NCI-H1105 treated with DMSO at 0.1 percent for 48 hours (cell line): ENCODE results near the gene EFCAB6.

Source experiments
- DNase-seq: peaks from one replicate; lab custom pipeline; 2025; lab: John Stamatoyannopoulos, UW

The EFCAB6 gene

DNA sequence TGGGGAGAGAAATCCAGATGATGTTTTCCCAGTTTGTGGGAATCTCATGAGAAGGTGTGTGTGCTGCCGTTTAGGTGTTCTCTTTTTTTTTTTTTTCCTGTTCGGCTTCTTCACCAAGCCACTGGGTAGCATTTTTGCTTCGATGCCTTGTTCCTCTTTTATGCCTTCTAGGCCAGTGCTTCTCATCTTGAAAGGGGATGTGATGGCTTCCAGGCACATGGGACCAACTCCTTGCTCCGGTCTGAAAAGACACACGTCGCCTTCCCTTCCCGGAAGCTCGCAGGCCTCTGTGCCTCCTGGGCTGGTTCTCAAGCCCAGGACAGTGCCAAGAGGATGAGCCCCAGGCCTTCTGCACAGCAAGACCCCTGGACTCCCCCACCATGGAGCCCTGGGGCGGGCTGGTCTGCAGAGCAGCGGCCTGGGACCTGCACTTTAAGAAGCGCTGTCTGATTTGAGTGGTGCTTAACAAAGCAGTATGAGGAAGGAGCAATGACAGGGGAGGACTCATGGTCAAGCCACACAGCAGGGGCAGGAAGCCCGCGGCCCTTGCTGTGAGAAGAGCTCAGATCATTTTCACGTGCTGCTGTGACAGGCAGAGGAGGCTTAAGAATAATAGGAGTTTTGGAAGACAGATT lies 241.5 kb downstream of the EFCAB6 start:
- no peak for DNase-seq

DNA sequence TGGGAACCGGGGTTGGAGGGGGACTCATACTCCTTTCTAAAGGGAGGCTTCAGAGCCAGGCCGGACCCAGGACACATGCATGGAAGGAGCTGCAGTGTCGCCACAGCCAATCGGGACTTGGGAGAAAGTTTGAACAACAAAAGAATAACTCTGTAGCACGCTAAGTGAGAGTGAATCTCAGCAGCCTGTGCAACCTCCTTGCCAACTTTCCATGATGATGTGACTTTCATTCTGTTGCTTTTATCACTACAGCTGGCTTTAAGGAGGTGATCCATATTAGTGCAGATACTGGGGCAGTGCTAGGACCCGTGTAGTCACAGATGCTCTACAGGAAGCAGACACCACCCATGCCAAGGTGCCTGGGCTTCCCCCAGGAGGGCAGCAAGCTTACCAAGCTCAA lies 243.0 kb downstream of the EFCAB6 start:
- DNase-seq, result no peak

DNA sequence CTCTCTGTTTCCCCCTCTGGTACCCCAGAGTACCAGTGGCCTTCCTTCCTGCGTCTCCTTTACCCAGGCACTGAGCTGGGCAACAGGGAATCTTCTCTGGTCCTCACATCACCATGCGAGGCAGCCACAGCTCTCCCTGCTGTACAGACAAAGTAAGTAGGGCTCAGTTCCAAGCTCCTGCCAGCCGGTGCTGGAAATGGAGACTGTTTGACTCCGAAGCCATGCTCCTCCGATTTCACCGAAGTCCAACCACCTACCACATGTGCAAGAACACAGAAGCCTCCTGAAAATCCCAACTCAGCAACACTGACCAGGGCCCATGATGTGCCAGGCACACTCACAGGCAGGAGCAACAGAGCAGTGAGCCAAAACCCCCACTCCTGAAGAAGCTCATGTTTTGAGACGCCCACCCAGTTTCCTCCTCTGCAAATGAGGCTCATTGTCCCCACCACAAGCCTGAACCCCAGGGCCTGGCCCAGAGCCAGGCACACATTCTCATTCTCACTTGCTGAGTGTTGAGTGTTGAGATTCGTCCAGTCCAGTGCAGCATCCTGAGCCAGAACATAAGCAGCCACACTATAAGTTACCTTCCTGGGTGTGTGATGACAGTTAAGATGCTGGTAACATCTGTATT lies 244.3 kb downstream of the EFCAB6 start:
- no peak for DNase-seq

DNA sequence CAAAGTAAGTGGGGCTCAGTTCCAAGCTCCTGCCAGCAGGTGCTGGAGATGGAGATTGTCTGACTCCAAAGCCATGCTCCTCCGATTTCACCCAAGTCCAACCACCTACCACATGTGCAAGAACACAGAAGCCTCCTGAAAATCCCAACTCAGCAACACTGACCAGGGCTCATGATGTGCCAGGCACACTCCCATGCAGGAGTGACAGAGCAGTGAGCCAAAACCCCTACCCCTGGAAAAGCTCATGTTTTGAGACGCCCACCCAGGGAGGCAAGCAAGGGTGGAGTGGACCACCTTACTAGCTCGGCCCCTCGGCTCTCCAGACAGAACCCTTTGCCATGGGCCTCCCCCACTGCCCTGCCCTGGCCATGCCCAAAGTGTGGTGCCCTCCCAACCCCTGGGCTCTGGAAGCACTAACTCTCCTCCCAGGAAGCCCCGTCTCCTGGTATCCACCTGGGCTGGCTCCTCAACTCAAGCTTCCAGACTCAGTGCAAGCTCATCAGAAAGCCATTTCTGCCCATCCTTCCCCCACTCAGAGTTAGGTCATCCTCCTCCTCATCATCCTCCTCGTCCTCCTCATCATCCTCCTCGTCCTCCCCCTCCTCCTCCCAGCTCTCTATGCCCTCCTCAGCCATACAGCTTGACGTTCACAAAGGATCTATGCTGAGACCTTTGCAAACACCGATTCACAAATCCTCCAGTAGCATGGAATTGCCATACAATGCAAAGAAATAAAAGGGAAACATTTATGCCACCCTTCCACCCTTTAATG lies 245.4 kb downstream of the EFCAB6 start:
- no peak for DNase-seq

DNA sequence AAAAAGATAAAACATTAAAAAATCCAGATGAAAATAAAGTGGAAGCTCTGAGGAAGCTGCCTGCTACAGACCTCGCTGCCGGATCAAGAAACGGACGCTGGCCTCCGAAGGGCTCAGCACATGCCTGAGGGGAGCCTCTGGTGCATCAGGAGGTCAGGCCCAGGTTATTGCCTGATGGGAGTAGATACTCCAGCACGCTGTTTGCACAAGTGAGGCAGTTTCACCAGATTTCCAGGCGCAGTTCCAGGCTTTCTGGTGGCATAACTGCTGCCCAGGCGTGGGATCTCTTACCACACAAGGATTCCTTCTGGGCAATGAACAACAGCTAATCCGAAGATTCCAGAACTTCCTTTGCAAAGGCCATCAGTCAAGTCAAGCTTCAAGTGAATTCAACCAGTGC lies 246.1 kb downstream of the EFCAB6 start:
- DNase-seq, result no peak

DNA sequence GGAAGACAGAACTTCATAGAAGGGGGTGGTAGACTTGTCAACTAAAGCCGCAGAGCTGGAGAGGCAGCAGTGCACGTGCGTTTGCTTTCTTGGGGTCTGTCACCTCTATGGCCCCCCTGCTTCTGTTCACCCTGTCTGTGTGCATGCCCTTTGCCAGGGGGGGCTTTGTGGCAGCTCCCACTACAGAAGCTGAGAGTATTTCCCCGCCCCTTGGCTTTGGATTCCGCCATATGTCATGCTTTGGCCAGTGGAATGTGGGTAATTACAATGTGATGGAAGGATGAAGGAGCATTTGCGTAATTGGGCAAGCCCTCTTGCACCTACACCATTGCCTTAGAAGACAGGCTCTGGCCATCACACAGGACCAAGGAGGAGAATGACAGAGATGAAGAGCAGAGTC lies 247.2 kb downstream of the EFCAB6 start:
- no peak for DNase-seq

DNA sequence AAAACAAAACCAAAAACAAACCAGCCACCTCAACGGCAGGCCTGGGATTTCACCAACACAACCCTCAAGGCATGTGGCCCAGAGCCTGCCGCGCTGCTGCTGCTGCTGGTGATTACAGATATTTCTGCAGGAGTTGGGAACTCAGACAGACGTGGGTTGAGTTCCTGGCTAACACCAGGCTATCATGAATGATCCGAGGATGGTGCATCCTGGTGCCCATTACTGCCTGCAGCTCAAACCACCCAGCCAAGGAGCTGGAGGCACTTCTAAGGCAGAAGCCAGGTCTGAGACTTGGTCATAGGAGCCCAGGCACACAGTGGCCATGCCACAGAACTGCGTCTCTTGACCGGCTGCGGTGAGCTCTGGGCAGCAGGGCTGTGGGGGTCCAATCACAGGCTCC lies 248.5 kb downstream of the EFCAB6 start:
- DNase-seq, result no peak

DNA sequence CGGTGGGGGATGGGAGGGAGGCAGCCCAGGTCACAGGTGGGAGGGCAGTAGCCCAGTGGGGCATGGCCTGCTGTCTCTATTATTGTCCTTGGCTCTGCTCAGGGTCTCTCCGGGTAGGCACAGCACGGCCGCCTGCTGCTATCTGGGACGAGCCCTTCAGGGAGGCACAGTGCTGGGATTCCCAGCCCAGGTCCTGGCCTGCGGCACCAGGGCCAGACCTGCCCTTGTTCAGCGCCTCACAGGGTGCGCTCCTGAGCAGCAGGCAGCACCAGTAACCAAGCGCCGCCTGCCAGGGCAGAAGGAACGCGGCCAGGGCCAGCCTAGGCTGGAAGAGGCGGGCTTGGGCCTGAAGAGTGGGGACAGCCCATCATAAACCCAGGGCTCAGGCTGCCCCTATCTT lies 249.3 kb downstream of the EFCAB6 start:
- no peak for DNase-seq

DNA sequence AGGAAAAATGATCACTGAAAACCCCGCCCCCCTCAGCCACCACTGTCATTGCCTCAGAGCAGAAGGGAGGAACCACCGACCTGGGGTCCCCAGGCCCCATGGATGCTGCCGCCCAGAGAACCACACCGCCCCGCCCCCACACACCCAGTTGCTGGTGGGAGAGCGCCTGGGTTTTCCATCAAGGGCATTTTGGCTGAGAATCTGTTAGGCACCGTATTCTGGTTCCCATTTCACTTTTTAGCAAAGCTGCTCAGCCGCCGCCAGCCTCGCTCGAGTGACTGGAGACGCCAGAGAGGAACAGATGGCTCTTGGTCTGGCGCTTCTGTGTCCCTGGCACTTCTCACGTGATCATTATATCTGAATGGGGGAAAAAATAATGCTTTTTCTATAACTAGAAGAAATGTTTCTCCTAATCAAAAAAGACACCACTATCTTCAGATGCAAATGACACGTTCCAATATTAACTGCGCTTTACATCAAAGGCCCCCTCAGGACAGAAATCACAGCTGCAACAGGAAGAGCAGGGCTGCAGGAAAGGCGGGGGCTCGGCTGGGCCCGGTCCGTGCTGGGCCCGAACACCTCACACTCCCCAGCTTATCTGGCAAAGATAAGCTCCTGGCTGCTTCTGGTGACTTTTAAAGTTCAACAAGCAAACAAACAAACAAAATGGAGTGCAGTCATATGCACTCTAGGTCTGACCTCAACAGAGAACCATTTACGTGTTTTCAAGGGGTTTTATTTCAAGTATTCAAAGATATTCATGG lies 250.5 kb downstream of the EFCAB6 start:
- DNase-seq, result no peak

DNA sequence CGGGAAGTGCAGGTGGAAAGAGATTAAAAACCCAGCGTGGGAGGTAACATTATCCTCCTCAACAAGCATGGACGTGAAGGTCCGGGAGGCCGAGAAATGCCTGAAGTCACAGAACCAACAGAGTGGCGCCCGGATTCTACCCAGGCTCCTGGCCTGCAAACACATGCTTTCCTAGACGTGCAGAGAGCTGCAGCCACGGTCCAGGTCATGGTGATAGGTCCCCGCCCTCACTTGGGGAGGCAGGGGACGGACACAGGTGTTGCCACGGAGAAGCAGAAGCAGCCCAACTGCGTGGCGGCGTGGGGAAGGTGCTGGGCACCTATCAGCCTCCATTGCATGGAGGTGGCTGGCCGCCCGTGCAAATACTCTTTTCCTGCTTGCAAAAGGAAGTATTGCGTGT lies 251.5 kb downstream of the EFCAB6 start:
- no peak for DNase-seq

DNA sequence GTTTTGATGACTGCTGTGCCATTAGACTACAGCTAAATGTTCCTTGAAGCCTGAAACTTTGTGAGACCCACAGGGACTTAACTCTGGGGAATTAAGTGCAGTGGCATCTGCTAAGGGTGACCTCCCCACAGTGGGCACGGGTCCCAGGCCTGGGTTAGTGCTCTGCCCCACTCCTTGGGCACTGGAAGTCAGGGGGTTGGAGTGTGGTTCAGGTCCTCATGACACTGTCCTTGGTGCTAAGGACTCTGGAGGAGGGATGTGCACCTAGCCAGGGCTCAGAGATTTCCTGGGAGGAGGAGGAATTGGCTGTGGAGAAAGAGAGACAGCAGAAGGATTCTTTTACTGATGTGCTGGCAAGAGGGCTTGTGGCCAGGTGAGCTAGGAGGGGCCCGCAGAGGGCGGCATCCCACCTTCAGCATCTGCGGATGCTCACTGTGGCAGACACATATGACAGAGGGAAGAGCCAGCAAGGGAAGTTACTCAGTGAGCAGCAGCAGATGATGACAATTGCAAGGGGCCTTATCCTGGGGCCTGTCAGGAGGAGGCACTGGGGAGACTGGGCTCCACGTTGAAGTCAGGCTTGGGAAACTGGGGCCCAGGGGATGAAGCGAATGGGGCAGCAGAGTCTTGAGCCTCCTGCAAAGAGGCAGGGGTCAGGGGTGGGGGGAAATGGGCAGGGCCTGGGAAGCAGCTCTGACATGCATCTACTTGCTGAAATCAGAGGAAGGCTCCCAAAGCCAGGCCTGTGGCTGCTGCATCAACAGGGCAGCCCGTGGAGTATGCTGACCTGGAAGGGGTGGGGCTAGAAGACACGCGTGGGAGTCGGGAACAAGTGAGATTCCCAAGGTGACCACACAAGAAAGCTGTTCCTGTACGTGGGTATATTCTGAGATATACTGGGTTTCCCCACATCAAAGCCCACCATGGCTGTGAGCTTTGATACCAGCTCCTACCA lies 256.3 kb downstream of the EFCAB6 start:
- DNase-seq, result no peak

DNA sequence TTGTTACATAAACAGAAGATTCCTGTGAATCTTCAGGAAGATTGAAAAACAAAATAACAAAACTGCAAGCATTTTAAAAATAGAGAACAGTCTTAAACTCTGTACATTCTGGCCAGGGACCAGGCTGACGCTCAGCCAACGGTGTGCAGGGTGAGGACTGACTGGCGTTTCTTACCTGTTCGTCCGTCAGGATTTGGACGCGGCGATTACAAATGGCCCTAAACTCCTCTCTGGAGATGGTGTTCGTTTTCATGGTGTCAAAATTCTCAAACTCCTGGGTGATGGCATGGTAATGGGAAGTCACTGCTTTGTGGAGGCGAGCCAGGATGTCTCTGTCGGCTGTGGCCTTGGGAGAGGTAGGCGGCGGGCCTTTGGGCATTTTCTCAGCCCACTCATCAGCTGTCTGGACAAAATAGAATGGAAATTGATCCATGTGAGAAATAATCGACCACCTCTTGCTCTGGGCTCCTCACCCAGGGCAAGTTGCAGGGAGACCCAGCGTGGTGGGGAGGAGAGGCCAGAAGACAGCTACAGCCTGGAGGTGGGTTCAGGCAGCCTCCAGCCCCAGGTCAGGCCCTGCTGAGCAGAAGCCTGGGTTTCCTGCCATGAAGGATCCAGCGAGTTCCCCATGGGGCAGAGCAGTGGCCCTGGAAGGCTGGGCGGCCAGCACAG lies 257.3 kb downstream of the EFCAB6 start:
- DNase-seq, result no peak

DNA sequence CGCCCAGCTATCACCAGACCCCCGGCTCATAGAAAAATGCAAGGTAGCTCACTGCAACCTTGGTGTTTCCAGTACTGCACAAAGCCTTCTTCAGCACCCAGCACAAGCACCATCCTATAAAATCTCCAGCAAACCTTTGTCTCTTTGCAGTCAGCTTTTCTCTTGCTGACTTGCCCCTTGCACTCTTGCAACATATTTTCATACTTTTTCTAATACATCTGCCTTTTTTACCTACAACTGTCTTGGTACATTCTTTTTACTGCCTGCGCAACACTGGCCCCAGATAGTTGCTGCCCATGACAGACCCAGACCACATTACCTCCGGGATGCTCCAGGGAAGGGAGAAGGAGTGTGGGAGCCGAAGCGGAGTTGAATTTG lies 257.9 kb downstream of the EFCAB6 start:
- no peak for DNase-seq

DNA sequence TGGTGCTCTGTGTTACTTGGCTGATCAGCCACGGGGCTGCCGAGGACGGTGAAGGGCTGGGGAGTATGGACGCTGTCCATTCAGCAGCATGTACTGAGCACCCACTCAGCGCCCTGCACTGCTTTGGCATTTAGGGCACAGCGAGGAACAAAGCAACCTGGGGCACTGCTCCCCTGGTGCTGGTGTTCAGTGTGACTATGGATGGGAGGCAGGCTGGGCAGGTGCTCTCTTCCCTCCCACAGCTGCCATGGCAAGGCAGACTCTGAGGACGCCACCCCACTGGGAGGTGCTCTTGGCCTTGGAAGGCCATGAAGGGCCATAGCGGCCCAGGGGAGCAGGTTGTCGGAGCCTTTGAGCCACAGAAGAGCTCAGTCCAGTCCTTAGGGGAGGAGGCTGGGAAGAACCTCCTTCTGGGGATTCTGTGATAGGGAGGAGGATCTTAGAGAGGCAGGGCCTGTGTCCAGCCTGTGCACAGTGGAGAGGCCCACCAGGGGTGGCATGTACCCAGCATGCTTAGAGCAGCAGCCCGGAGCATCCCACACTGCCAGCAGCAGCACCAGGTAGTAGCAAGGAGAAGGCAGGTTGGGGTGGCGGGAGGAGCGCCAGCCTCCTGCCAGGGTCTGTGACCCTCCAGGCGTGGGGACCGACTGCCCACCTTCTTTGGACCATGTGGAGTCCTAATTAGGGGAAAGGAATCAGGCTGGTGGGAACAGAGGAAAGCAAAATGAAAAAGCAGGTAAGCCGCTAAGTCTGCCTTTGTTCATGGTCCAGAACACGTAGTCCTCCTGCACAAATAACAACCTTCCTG lies 258.4 kb downstream of the EFCAB6 start:
- DNase-seq, result no peak

DNA sequence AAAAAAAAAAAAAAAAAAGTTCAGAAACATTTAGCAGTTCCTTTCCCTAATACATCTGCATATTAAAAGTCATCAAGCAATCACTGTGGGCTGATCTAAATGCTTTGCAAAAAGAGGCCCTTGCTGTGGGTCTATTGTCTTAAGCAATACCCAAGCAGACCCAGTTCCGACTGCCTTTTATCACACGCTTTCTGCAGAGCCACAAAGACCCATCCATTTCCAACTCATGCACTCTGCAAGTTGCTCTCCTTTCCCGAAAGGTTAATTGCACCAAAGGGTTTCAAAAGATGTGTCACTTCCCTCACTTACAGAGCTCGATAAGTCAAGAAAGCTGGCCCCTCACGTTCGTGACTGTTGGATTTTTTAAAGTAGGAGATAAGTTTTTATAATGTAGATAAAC lies 261.4 kb downstream of the EFCAB6 start:
- DNase-seq, result no peak

DNA sequence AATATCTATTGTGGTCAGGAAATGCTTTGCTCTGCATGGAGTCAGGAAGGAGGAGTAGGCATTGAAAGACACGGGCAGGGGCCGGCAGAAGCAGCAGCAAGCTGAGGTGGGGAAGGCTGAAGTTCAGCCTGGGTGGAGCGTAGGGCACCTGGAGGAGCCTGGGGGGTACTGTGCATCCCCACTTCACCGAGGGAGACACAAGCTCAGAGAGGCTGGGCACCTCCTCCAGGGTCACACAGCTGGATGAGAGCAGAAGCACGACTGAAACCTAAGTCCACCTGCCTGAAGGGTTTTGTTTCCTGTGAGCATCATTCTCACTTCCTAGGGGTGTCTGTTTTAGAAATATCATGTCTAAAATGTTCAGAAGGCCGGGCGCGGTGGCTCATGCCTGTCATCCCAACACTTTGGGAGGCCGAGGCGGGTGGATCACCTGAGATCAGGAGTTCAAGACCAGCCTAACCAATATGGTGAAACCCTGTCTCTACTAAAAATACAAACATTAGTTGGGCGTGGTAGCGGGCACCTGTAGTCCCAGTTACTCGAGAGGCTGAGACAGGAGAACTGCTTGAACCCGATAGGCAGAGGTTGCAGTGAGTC lies 262.0 kb downstream of the EFCAB6 start:
- DNase-seq, result no peak

DNA sequence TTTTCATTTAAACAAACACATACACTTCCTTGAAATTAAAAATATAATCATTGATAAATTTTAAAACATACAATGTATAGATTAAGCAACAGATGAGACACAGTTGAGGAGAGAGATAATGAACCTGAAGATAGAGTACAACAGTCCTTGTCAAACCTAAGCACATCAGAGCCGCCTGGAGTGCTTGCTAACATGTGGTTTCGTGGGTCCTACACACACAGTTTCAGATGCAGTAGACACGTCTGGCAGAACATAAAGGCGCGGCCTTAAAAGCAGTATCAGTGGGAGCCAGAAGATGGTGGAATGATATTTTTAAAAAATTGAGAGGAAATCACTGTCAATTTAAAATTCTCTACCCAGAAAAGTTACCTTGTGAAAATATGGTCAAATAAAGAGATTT lies 265.9 kb downstream of the EFCAB6 start:
- no peak for DNase-seq

DNA sequence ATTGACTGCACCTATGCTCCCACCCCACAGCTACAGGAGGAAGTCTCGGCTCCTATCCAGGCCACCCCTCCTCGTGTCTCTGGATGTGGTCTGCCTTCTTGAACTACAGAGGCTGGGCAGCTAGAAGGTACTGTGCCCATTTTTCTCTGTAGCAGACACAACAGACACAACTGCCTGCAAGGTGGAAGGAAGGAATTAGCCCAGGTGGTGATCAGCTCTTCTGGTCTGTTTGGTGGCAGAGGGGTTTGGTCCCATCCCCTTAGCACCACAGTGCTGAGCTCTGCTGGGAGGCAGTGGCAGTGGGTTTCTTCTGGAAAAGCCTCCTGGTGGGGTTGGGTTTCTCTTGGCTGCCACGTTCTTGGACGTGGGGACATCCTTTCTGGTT lies 267.8 kb downstream of the EFCAB6 start:
- DNase-seq, result no peak

DNA sequence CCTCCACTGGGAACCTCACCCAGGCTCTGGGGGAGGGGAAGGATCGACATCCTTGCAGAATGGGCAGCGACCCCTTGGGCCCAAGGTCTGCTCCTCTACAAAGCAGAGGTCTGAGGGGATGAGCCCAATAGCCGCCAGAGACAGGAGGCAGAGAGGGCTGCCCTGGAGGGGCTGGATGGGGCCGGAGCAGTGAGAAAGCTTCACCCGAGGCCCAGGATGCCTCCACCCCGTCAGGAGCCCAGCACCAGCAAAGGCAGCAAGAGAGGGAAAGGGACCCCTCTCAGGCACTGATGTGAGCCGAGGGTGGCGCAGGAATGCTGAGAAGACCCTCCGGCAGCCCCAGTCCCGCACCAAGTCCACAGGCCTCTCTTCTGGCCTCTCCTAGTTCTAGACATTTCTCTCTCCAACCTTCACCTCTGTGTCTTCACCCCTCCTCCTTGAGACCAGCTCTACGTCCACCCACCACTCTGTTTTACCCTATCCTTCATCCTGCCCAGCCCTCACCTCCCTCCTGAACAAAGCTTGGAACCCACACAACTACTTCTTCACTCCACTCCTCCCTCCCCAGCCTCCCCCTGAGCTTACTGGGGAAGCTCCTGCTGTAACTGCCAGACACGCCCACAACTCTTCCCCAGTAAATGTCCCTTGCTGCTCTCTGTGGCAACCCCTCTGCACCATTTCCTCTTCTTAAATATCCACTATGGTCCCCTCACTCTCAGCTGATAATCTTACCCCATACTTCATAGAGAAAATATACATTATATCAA lies 268.4 kb downstream of the EFCAB6 start:
- DNase-seq, result no peak
